GM21381 (cell line): ENCODE data around the gene HARS1.
"Not testable (repeated sequence)": the region's sequence is repeated elsewhere in the genome, so short reads cannot be mapped to it uniquely, and the experiment has no call there.

Experiments
- ATAC-seq: cut with Tn5 transposase; IDR thresholded peaks from one replicate; pipeline ENCODE4 v1.9.1; 2021; ENCODE audit warnings: mild to moderate bottlenecking, moderate library complexity; ENCODE audit not compliant: unreplicated experiment

HARS1 gene

DNA sequence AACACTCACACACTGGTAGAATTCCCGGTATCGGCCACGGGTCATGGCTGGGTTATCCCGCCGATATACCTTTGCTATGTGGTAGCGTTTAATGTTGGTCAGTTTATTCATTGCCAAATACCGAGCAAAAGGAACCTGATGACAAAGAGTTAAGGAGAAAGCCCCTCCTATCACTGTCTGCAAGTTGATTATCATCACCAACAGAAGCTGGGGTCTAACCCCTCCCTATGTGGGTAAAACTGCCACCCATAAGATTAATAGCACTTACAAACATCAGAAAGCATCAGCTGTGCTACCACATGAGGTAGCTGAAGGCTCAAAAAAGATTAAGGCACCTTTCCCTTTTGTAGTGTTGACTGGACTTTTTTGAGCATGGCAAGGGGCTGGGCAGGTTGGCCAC is 12.2 kb downstream of the HARS1 start:
- no peak for ATAC-seq

DNA sequence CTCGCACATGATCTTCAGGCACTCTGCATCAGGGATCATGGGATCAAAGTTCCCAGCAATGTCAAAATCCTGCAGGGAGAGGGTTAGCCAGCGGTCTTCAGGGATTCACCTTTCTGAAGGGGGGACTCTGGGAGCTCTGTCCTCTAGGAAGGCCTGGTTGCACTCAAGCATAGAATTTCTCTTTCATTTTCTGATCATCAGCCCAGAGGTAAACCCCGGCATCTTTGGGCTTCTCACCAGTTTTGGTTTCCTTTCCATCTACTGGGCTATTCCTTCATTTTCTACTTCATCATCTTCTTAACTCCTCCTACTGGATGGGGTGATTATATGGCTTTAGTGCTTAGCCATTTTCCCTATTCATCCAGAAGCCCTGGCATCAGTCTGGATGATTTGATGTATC is 13.2 kb downstream of the HARS1 start:
- peak; percentile 52 for ATAC-seq

GRCh38 chr5:140674629-140675028 is 16.5 kb downstream of the HARS1 start:
- no peak for ATAC-seq

DNA sequence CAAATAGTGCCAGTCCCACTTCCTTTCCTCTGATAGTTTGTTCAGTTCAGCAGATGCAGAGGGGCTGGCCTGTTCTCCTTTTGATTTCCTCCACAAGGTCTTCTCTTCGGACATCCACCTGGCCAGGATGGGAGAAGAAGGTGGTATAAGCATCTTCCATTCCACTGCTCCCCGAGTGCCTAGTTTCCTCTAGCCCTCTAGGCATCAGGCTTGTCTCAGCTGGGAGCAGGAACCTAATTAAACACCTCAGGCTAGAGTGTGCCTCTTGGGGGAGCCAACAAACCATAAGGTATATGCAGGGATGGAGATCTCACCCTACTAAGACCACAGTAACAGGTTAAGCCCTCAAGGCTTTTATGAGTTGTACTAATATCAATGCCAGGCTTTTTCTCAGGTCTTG is 17.0 kb downstream of the HARS1 start:
- ATAC-seq = no peak

DNA sequence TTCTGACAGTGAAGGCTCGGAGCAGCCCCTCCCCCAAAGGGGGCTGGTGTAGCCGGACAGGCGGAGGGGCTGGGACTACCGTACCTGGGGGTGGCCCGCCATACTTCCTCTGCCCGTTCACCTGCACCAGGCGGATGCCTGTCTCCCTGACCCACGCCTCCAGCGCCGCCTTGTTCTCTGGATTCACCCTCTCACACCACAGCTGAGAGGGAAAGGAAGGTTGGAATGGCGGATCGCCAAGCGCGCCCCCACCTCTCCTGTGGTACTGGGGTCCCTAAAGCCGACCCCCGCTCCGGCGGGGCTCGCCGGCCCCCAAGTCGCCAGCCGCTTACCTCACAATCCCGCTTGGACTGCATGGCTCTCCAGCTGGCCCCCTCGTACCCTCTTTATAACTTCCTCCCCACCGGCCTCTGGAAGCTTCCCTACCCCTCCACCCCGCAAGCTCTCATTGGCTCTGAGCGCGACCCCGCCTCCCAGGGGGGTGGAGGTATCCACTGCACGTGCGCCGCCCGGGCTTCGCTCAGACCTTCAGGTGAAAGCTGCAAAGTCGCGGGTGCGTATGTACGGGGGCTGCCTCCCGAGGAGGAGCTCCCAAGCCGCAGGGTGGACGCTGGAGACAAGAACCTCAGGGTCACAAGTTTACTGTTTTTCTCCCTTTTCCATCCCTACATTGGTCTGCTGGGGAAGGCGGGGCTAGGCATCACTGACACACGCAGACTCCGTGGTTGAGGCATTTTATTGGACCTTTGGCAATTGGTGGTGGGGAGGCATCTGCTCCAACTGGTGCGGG is 17.8 kb downstream of the HARS1 start, which contains the start of gene DND1:
Gene DND1 (minus strand): TSS at position 390 of the 790 bp plus-strand sequence. CDS start 34 bp downstream, at position 356.
- ATAC-seq = no peak

DNA sequence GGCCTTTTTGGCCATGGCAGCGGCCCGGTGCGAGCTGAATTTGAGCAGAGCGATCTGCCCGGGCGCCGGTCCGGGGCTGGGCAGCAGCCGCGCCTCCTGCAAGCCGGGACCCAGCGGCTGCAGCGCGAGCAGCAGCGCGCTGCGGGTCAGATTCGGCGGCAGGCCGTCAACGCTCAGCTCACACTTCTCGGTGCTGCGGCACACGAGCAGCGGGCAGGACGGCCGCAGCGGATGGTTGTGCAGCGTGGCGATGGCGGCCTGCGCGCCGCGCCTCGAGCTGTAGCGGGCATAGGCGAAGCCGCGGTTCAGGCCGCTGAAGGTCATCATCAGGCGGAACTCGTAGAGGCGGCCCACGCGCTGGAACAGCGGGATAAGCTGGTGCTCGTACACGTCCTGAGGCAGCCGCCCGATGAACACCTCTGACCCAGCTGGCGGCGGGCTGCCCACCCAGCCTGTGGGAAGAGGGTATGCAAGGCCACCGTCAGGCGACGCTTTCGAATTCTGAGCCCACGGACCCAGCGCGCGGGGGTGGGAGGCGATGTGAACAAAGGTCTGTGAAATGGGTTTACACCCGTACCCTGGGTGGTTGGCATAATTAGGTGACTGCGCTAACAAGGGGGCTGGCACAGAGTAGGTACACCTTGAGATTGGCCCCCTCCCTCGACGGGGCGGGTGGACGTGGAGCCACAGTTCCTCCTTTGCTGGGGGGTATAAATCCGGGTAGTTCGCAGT is 18.5 kb downstream of the HARS1 start:
- no peak for ATAC-seq

DNA sequence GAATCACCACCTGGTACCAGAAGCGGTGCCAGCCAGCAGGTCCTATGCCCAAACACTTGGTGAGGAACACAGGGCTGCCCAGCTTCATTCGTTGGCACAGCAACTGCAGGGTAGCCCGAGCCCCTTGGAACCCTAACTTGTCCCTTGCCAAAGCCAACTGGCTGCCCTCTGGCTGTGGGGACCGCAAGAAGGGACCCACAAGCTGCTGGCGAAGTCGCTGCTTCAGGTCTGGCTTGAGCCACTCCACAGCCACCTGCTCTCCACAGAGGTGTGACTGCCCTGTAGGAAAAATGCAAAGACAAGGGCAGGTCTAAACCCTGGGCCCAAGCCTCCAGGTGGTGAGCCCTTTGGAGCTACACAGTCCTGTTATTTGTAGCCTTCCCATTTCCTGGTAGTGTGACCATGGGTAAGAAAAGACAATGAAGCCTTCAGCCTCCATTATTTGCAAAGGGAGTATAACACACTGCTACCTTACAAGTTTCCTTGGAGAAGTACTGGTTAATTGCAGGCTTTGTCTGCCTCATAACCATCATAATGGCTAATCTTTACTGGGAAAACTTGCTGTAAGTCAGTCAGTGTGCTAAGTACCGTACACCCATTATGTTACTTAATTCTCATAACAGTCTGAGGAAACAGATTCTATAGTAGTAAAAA is 19.6 kb downstream of the HARS1 start:
- no peak for ATAC-seq

DNA sequence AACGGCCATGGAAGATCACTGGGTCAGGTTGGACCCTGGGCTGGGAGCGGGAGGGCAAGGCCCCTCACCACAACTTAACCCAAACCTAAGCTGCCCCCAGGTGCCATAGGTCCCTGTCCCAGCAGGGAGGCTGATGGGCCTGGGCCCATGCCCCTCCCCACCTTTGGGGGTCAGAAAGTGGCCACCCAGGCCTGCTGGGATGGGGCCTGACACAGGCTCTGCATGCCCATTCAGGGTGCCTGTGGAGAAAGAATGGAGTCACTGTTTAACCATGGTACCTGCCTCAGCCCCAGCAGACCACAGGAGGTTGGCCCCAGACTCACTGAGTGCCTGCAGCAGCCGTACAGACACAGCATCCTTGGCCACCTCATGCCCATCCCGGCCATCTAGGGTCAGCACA is 20.1 kb downstream of the HARS1 start:
- ATAC-seq = not testable (repeated sequence)

GRCh38 chr5:140664359-140665119 is 26.6 kb downstream of the HARS1 start, which contains the start of gene WDR55:
WDR55 (plus strand) TSS chr5:140664904; CDS start chr5:140664913, 9 bp downstream.
- ATAC-seq = peak; percentile 93

GRCh38 chr5:140664030-140664358 is 27.2 kb downstream of the HARS1 start:
- no peak for ATAC-seq

GRCh38 chr5:140660371-140660770 is 30.8 kb downstream of the HARS1 start:
- ATAC-seq = not testable (repeated sequence)

GRCh38 chr5:140658870-140659269 is 32.3 kb downstream of the HARS1 start:
- ATAC-seq = no peak

DNA sequence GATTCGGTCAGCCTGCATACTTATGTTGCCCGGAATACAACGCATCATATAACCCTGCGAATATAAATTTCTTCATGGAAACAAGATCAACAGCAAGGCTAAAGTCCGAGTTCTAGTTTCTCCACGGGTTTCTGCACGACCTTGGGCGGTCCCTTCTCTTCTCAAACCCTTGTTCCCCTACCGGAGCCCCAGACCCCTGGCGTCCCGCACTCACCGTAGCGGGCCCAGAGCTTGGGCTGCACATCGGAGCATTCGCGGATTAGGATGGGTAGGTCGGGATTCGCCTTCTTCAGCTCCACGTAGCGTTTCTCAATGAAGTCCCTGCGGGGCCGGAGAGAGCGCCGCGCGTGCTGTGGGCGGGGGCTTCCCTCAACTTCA is 44.1 kb downstream of the HARS1 start:
- ATAC-seq = no peak

GRCh38 chr5:140642718-140643117 is 48.5 kb downstream of the HARS1 start:
- no peak for ATAC-seq

GRCh38 chr5:140641716-140642115 is 49.5 kb downstream of the HARS1 start:
- ATAC-seq = no peak

DNA sequence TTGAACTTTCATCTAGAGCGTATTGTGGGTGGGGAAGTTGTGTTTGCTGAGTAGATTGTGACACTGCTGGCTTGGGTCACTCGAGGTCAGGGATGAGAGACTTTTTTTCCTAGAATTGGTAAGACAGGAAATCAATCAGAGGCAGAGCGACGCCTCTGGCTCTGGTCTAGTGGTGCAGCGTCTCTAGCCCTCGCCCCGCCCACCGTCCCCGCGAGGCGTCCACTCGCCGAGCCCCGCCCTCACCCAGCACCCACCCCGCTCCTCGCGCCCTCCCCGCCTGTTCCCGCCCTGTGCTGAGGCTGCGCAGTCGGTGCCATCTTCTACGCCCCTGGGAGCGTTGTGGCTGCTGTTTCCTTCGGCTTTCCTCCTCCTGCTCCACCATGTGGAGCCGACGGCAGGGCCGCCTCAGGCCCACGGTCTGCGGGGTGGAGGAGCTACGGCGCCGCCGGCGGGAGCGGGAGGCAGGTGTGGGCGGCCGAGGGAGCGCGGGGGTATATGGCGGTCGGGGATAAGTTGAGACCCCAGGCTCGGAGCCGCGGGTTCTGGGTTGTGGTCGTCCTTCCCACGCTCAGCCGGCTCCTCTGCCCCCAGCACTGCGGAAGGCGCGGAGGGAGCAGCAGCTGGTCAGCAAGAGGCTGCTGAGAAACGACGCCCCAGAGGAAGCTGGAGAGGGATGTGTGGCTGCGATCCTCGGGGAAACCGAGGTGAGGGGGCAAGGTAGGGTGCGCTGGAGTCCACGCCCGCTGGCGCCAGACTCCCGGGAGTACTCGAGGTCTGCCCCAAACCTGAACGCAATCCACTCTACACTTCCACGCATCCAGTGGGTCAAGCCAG is 51.8 kb downstream of the HARS1 start, which contains the start of gene TMCO6:
Gene TMCO6 (plus strand): TSS at position 304 of the 834 bp plus-strand sequence. CDS start 77 bp downstream, at position 381.
- ATAC-seq = peak; percentile 97

DNA sequence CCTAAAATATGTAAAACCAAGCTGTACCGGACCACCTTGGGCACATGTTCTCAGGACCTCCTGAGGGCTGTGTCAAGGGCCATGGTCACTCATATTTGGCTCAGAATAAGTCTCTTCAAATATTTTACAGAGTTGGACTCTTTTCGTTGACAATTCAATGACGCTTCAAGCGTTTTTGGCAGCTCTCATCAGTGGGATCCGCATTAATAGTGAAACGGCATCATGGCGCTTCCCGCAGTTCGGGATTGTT is 52.3 kb downstream of the HARS1 start:
- not testable (repeated sequence) for ATAC-seq

- no peak for ATAC-seq
These were observed 53.6 kb downstream of the HARS1 start for GRCh38 chr5:140637371-140638100.
